ENCODE data around the gene LRRN2.

Gene LRRN2

GRCh38 chr1:204683284-204684205, 2.0 kb downstream of the LRRN2 start:
- in situ Hi-C loops (cut with HindIII; ENCODE audit: low sequenced_read_pairs): no loop called here
- H3K4me3 ChIP-seq (ENCODE audit: low read depth, low read length): no peak overlapping the region
- no peak for DNase-seq (ENCODE audit: low read depth)
- no peak for TF ChIP-seq CTCF (IDR thresholded peaks at IDR 0.05; ENCODE audit: low read depth, low read length, missing control alignments)

GRCh38 chr1:204680461-204680860, 5.1 kb downstream of the LRRN2 start:
- TF ChIP-seq CTCF (IDR thresholded peaks at IDR 0.05; ENCODE audit: low read depth, low read length, missing control alignments): no peak
- DNase-seq (ENCODE audit: low read depth): no peak
- in situ Hi-C loops (cut with HindIII; ENCODE audit: low sequenced_read_pairs): no loop called here
- no peak overlapping the region for H3K4me3 ChIP-seq (ENCODE audit: low read depth, low read length)

- in situ Hi-C loops (cut with HindIII; ENCODE audit: low sequenced_read_pairs): no loop called here
- TF ChIP-seq CTCF (IDR thresholded peaks at IDR 0.05; ENCODE audit: low read depth, low read length, missing control alignments): no peak
- no peak overlapping the region for H3K4me3 ChIP-seq (ENCODE audit: low read depth, low read length)
- DNase-seq (ENCODE audit: low read depth): no peak
These were observed 5.5 kb downstream of the LRRN2 start for GRCh38 chr1:204680051-204680450.

GRCh38 chr1:204678721-204679475, 6.6 kb downstream of the LRRN2 start:
- in situ Hi-C loops (cut with HindIII; ENCODE audit: low sequenced_read_pairs): no loop called here
- no peak for DNase-seq (ENCODE audit: low read depth)
- H3K4me3 ChIP-seq (ENCODE audit: low read depth, low read length): no peak overlapping the region
- TF ChIP-seq CTCF (IDR thresholded peaks at IDR 0.05; ENCODE audit: low read depth, low read length, missing control alignments): no peak

- in situ Hi-C loops (cut with HindIII; ENCODE audit: low sequenced_read_pairs): no loop called here
- H3K4me3 ChIP-seq (ENCODE audit: low read depth, low read length): no peak overlapping the region
- no peak for DNase-seq (ENCODE audit: low read depth)
- TF ChIP-seq CTCF (IDR thresholded peaks at IDR 0.05; ENCODE audit: low read depth, low read length, missing control alignments): no peak
These were observed 7.7 kb downstream of the LRRN2 start for GRCh38 chr1:204677864-204678263.

DNA sequence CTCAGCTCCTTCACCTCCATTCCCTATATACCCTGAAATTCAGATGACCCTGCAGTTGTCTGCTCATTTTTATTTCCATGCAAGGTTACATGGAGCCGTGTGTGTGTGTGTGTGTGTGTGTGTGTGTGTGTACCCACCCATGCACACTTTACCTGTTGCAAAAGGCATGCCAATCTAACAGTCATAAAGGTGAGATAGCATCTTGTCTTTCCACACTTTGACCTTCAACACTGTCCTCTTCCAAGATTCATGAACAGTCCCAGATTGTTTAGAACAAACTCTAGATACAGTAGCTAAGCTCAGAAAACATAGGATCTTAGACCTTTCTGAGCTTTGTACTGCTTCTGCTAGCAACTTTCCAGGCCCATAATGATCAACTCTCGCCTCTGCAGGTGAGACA, 9.5 kb downstream of the LRRN2 start:
- DNase-seq (ENCODE audit: low read depth): no peak
- TF ChIP-seq CTCF (IDR thresholded peaks at IDR 0.05; ENCODE audit: low read depth, low read length, missing control alignments): no peak
- H3K4me3 ChIP-seq (ENCODE audit: low read depth, low read length): no peak overlapping the region
- in situ Hi-C loops (cut with HindIII; ENCODE audit: low sequenced_read_pairs): no loop called here
